ENCODE measurements around the gene MLF2.

Gene MLF2

DNA sequence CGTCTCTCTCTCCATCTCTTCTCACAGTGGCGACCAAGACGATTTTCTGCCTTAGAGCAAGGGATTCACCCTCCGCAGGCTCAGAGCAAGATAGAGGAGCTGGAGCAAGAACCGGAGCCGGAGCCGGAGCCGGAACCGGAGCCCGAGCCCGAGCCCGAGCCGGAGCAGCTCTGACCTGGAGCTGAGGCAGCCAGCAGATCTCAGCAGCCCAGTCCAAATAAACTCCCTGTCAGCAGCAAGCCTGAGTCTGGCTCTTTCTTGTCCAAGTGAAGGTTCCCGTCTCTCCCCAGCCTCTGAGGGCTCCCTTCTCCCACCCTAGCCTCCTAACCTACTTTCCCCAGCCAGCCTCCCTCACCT lies 25.3 kb upstream of the MLF2 start:
- peak overlapping the region; percentile 94 for H3K27ac ChIP-seq
- TF ChIP-seq, protein P1, sequence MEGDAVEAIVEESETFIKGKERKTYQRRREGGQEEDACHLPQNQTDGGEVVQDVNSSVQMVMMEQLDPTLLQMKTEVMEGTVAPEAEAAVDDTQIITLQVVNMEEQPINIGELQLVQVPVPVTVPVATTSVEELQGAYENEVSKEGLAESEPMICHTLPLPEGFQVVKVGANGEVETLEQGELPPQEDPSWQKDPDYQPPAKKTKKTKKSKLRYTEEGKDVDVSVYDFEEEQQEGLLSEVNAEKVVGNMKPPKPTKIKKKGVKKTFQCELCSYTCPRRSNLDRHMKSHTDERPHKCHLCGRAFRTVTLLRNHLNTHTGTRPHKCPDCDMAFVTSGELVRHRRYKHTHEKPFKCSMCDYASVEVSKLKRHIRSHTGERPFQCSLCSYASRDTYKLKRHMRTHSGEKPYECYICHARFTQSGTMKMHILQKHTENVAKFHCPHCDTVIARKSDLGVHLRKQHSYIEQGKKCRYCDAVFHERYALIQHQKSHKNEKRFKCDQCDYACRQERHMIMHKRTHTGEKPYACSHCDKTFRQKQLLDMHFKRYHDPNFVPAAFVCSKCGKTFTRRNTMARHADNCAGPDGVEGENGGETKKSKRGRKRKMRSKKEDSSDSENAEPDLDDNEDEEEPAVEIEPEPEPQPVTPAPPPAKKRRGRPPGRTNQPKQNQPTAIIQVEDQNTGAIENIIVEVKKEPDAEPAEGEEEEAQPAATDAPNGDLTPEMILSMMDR (conservative IDR thresholded peaks at IDR 0.05) = no peak
- TF ChIP-seq ZFX (IDR thresholded peaks at IDR 0.05) = no peak

DNA sequence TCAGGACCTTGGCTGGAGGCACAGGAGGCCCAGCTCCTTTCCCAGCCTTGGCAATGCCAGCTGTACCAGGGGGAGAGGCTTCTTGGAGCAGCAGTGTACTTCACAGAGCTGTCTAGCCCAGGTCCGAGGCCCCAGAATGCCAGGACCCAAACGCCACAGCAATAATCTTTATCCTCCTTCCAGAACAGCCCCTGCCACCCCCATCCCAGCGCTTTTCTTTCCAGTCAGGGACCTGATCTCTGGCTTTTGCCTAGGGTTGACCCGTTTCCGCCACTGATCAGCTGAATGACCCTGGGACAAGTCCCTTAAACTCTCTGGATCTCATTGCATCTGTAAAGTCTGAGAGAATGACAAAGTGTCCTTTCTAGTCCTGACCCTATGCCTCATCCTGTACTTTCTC lies 24.4 kb upstream of the MLF2 start:
- peak overlapping the region; percentile 94 for H3K27ac ChIP-seq

DNA sequence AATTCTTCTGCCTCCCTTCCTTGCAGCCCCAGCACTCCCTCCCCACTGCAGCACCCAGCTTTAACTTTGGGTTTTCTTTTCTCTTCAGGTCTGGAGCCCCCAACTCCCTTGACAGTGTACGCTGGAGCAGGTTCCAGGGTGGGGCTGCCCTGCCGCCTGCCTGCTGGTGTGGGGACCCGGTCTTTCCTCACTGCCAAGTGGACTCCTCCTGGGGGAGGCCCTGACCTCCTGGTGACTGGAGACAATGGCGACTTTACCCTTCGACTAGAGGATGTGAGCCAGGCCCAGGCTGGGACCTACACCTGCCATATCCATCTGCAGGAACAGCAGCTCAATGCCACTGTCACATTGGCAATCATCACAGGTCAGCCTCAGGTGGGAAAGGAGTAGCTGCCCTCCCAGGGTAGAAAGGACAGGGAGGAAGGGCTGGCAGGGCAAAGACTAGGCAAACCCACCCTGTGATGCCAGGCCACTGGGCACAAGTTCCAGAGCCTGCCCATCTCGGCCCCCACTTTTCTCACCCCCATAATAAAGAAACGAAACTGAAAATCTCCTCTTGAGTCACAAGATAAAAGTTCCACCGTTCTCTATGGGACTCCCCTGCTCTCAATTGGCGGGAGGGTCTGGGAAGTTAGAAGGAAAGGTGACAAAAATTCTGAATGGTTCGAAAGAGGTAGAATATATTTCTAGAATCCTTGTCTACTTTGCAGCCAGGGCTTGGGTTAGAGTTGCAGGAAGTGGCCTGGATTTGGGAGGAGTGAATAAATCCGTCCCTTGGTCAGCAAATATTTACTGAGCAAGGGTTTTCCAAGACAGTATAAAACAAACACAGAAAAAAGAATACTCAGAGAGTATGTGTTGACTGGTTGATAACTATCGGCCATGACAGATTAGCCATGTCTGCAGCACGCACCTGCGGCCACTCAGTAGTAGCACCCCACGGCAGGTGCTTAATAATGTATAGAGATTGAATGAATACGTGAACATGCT lies 22.5 kb upstream of the MLF2 start:
- peak overlapping the region; percentile 94 for H3K27ac ChIP-seq
- no peak for TF ChIP-seq ZFX (IDR thresholded peaks at IDR 0.05)
- TF ChIP-seq, protein P1 (conservative IDR thresholded peaks at IDR 0.05) = no peak

More for the DNA sequence above, 24.4 kb upstream of the MLF2 start:
- TF ChIP-seq, protein P1 (conservative IDR thresholded peaks at IDR 0.05) = no peak
- TF ChIP-seq ZFX (IDR thresholded peaks at IDR 0.05) = no peak

DNA sequence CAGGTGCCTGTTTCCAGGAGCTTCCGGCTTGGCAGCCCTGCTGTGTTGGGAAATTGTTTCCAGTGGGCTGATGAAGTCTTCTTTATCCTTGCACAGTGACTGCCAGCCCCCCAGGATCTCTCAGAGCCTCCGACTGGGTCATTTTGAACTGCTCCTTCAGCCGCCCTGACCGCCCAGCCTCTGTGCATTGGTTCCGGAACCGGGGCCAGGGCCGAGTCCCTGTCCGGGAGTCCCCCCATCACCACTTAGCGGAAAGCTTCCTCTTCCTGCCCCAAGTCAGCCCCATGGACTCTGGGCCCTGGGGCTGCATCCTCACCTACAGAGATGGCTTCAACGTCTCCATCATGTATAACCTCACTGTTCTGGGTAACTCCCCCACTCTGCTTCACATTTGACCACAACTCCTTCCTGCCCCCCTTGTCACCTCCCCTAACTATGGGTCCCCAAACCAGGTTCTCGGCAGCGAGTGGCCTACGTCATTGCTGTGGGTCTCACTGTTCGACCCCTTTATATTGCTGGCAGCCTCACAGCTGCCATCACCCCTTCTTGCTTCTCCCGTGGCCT lies 21.6 kb upstream of the MLF2 start:
- TF ChIP-seq, protein P1 (conservative IDR thresholded peaks at IDR 0.05) = no peak

DNA sequence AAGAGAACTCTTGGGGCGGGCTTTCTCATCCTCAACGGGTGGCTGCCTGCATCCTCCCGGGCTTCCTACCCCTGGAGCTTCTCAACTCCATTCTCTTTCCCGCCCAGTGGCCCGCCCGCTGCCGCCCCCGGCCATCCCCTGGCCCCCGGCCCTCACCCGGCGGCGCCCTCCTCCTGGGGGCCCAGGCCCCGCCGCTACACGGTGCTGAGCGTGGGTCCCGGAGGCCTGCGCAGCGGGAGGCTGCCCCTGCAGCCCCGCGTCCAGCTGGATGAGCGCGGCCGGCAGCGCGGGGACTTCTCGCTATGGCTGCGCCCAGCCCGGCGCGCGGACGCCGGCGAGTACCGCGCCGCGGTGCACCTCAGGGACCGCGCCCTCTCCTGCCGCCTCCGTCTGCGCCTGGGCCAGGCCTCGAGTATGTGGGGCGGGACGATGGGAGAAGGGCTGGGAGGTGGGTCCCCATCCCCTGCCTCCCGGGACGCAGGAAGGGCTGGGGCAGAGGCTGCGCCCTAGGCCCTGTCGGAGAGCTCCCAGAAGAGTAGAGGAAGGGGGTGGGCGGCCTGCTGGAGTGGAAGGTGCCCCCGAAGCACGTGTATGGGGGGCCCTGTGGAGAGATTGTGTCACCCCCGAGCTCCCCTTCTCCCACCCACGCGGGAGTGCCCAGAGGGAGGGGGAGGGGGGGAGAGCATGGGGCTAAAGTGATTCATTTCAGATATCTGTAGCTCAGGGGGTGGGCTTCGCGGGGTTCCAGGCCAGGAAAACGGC lies 20.8 kb upstream of the MLF2 start:
- TF ChIP-seq, protein P1 (conservative IDR thresholded peaks at IDR 0.05) = no peak
- no peak for TF ChIP-seq ZFX (IDR thresholded peaks at IDR 0.05)
- peak overlapping the region; percentile 94 for H3K27ac ChIP-seq

More for the DNA sequence above, 21.6 kb upstream of the MLF2 start:
- H3K27ac ChIP-seq = peak overlapping the region; percentile 94

DNA sequence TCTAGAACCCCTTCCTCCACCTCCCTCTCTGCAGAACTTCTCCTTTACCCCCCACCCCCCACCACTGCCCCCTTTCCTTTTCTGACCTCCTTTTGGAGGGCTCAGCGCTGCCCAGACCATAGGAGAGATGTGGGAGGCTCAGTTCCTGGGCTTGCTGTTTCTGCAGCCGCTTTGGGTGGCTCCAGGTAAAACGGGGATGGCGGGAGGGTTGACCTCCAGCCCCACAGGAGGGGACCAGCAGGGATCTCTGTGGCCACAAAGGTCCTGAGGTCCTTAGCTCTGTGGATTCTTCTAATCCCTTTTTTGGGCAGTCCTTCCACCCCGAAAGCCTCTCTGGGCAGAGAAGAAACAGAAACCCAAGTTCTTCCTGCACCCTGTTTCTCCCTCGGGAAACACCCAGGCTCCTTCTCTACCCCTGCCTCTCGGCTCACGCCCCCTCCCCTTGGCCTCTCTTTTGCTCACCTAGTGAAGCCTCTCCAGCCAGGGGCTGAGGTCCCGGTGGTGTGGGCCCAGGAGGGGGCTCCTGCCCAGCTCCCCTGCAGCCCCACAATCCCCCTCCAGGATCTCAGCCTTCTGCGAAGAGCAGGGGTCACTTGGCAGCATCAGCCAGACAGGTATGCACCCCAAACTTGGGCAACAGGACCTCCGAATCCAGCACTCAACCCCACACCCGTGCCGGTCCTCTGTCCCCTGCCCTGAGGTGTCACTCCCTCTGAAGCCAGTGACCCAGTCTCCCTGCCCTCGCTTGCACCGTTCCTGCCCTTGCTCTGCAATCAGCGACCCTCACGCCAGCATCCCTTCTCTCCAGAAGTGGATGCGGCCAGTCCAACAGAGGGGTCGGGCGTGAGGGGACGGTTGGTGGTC lies 20.0 kb upstream of the MLF2 start:
- TF ChIP-seq ZFX (IDR thresholded peaks at IDR 0.05) = no peak
- TF ChIP-seq, protein P1 (conservative IDR thresholded peaks at IDR 0.05) = no peak
- no peak overlapping the region for H3K27ac ChIP-seq
